Mesendoderm (in vitro differentiated cells): ENCODE data around the gene PSMA7.

Source experiments
- DNase-seq: peaks from one replicate; pipeline ENCODE4 v3.0.0; 2013
- H2AK5ac ChIP-seq: 2 replicates; pipeline ENCODE4 v1.6.1; 2013; ENCODE audit warnings: low read length, inconsistent platforms
- H2BK120ac ChIP-seq: 2 replicates; pipeline ENCODE4 v1.6.1; 2013; ENCODE audit warnings: low read depth, mild to moderate bottlenecking, low read length, moderate library complexity, mixed read lengths
- H2BK15ac ChIP-seq: replicated peaks from 2 replicates; pipeline ENCODE4 v1.6.1; 2013; ENCODE audit warnings: low read depth, mild to moderate bottlenecking, moderate library complexity
- H2BK5ac ChIP-seq: 2 replicates; pipeline ENCODE4 v1.6.1; 2013; ENCODE audit warnings: low read length, inconsistent platforms
- H3K18ac ChIP-seq: 2 replicates; pipeline ENCODE4 v1.6.1; 2013; ENCODE audit warnings: mild to moderate bottlenecking, low read length, mixed read lengths
- H3K23ac ChIP-seq: one replicate; pipeline ENCODE4 v1.6.1; 2013; ENCODE audit warnings: low read length
- H3K27ac ChIP-seq: 2 replicates; pipeline ENCODE4 v1.5.1; 2013; ENCODE audit warnings: low read depth, mild to moderate bottlenecking, inconsistent platforms, low read length, moderate library complexity
- H3K27me3 ChIP-seq: 2 replicates; pipeline ENCODE4 v1.6.1; 2013; ENCODE audit warnings: low read length, control low read depth, mild to moderate bottlenecking, inconsistent platforms; ENCODE audit not compliant: insufficient read depth, poor library complexity
- H3K36me3 ChIP-seq: 2 replicates; pipeline ENCODE4 v1.6.1; 2013; ENCODE audit warnings: low read length, inconsistent platforms; ENCODE audit not compliant: control insufficient read depth, insufficient read depth
- H3K4ac ChIP-seq: one replicate; pipeline ENCODE4 v1.6.1; 2013; ENCODE audit warnings: low read depth, mild to moderate bottlenecking, low read length, moderate library complexity
- H3K4me1 ChIP-seq: 2 replicates; pipeline ENCODE4 v1.6.1; 2013; ENCODE audit warnings: low read depth, low read length, inconsistent platforms; ENCODE audit not compliant: control insufficient read depth
- H3K4me2 ChIP-seq: 2 replicates; pipeline ENCODE4 v1.6.1; 2013; ENCODE audit warnings: low read length
- H3K4me3 ChIP-seq: 2 replicates; pipeline ENCODE4 v1.5.1; 2013; ENCODE audit warnings: mild to moderate bottlenecking, low read length
- H3K56ac ChIP-seq: one replicate; pipeline ENCODE4 v1.6.1; 2013; ENCODE audit warnings: low read length
- H3K79me1 ChIP-seq: 2 replicates; pipeline ENCODE4 v1.6.1; 2013; ENCODE audit warnings: low read length, inconsistent platforms
- H3K79me2 ChIP-seq: 2 replicates; pipeline ENCODE4 v1.6.1; 2013; ENCODE audit warnings: mild to moderate bottlenecking, low read length; ENCODE audit not compliant: control insufficient read depth, insufficient read depth
- H3K9ac ChIP-seq: 2 replicates; pipeline ENCODE4 v1.6.1; 2013; ENCODE audit warnings: low read length, inconsistent platforms
- H4K5ac ChIP-seq: one replicate; pipeline ENCODE4 v1.6.1; 2013; ENCODE audit warnings: low read length
- H4K8ac ChIP-seq: one replicate; pipeline ENCODE4 v1.6.1; 2013; ENCODE audit warnings: low read depth, mild to moderate bottlenecking, control low read depth, low read length, moderate library complexity
- WGBS: extraction: QIAGEN DNeasy Blood & Tissue Kit; methylation state at CpG from one replicate; pipeline ENCODE4 v1.1.7; 2013; ENCODE audit warnings: low lambda C conversion rate, missing lambda C conversion rate; ENCODE audit not compliant: insufficient coverage; ENCODE audit errors: extremely low coverage; 5-methylcytosine and 5-hydroxymethylcytosine counted together

The PSMA7 gene

GRCh38 chr20:62168890-62169435, 25.8 kb upstream of the PSMA7 start:
- Histone ChIP-seq H3K79me2 (no peaks in the 10 kb centered on the region), H4K8ac (no peak overlapping the region), H3K4ac (no peak overlapping the region), H3K23ac (no peak overlapping the region), H3K27ac (no peak overlapping the region), H3K79me1 (no peaks in the 10 kb centered on the region), H3K27me3 (no peaks in the 10 kb centered on the region), H3K9ac (no peak overlapping the region), H4K5ac (no peak overlapping the region), H3K4me2 (no peak overlapping the region), H3K56ac (no peak overlapping the region), H3K36me3 (peaks cover 8% of the 10 kb centered on the region), H2AK5ac (no peak overlapping the region), H2BK120ac (no peak overlapping the region), H2BK15ac (no peak overlapping the region), H2BK5ac (no peak overlapping the region), H3K4me3 (no peak overlapping the region), H3K18ac (no peak overlapping the region), H3K4me1 (no peaks in the 10 kb centered on the region)
- no CpG with 5 or more reads among the region's 23 CpGs for WGBS
- no peak for DNase-seq

- H3K23ac ChIP-seq, result no peak overlapping the region
- H3K4ac ChIP-seq, result no peak overlapping the region
- H3K79me1 ChIP-seq, result no peaks in the 10 kb centered on the region
- H4K8ac ChIP-seq, result no peak overlapping the region
- no peak overlapping the region for H3K18ac ChIP-seq
- no peak overlapping the region for H3K4me2 ChIP-seq
- H3K36me3 ChIP-seq, result peaks cover 8% of the 10 kb centered on the region
- H3K56ac ChIP-seq, result no peak overlapping the region
- H3K4me3 ChIP-seq, result no peak overlapping the region
- DNase-seq, result no peak
- no CpG with 5 or more reads among the region's 4 CpGs for WGBS
- H3K27ac ChIP-seq, result no peak overlapping the region
- H2BK120ac ChIP-seq, result no peak overlapping the region
- no peaks in the 10 kb centered on the region for H3K27me3 ChIP-seq
- H2AK5ac ChIP-seq, result no peak overlapping the region
- H3K4me1 ChIP-seq, result no peaks in the 10 kb centered on the region
- H2BK15ac ChIP-seq, result no peak overlapping the region
- H3K9ac ChIP-seq, result no peak overlapping the region
- H3K79me2 ChIP-seq, result no peaks in the 10 kb centered on the region
- H4K5ac ChIP-seq, result no peak overlapping the region
- no peak overlapping the region for H2BK5ac ChIP-seq
Measured at GRCh38 chr20:62168061-62168460, 24.9 kb upstream of the PSMA7 start.

GRCh38 chr20:62167474-62167873, 24.3 kb upstream of the PSMA7 start:
- no peak overlapping the region for H3K4me3 ChIP-seq
- no peak overlapping the region for H2AK5ac ChIP-seq
- no peak overlapping the region for H2BK120ac ChIP-seq
- no peak overlapping the region for H3K27ac ChIP-seq
- no peaks in the 10 kb centered on the region for H3K27me3 ChIP-seq
- H3K4me1 ChIP-seq, result no peaks in the 10 kb centered on the region
- no peak overlapping the region for H4K8ac ChIP-seq
- WGBS, result no CpG with 5 or more reads among the region's 6 CpGs
- H3K4ac ChIP-seq, result no peak overlapping the region
- no peak overlapping the region for H3K9ac ChIP-seq
- no peak overlapping the region for H2BK5ac ChIP-seq
- no peak overlapping the region for H3K23ac ChIP-seq
- DNase-seq, result no peak
- no peaks in the 10 kb centered on the region for H3K79me1 ChIP-seq
- H3K4me2 ChIP-seq, result no peak overlapping the region
- H3K36me3 ChIP-seq, result peaks cover 11% of the 10 kb centered on the region
- H4K5ac ChIP-seq, result no peak overlapping the region
- H3K56ac ChIP-seq, result no peak overlapping the region
- H3K18ac ChIP-seq, result no peak overlapping the region
- H2BK15ac ChIP-seq, result no peak overlapping the region
- H3K79me2 ChIP-seq, result no peaks in the 10 kb centered on the region

- Histone ChIP-seq H2AK5ac (no peak overlapping the region), H2BK120ac (no peak overlapping the region), H3K9ac (no peak overlapping the region), H3K23ac (no peak overlapping the region), H2BK5ac (no peak overlapping the region), H3K27me3 (no peaks in the 10 kb centered on the region), H4K5ac (no peak overlapping the region), H3K4me2 (no peak overlapping the region), H3K18ac (no peak overlapping the region), H3K79me2 (no peaks in the 10 kb centered on the region), H3K4ac (no peak overlapping the region), H2BK15ac (no peak overlapping the region), H3K27ac (no peak overlapping the region), H4K8ac (no peak overlapping the region), H3K4me3 (no peak overlapping the region), H3K4me1 (no peaks in the 10 kb centered on the region), H3K56ac (no peak overlapping the region), H3K79me1 (no peaks in the 10 kb centered on the region), H3K36me3 (peaks cover 12% of the 10 kb centered on the region)
- no CpG with 5 or more reads among the region's 25 CpGs for WGBS
- no peak for DNase-seq
Measured at GRCh38 chr20:62165762-62166399, 22.7 kb upstream of the PSMA7 start.

- Histone ChIP-seq H3K9ac (no peak overlapping the region), H4K5ac (no peak overlapping the region), H3K36me3 (peaks cover 12% of the 10 kb centered on the region), H3K4me1 (no peaks in the 10 kb centered on the region), H3K18ac (no peak overlapping the region), H3K79me1 (no peaks in the 10 kb centered on the region), H3K27ac (no peak overlapping the region), H2BK15ac (no peak overlapping the region), H2BK5ac (no peak overlapping the region), H3K23ac (no peak overlapping the region), H3K27me3 (no peaks in the 10 kb centered on the region), H4K8ac (no peak overlapping the region), H3K4me2 (no peak overlapping the region), H3K79me2 (no peaks in the 10 kb centered on the region), H3K4me3 (no peak overlapping the region), H3K4ac (no peak overlapping the region), H3K56ac (no peak overlapping the region), H2BK120ac (no peak overlapping the region), H2AK5ac (no peak overlapping the region)
- no CpG with 5 or more reads among the region's 41 CpGs for WGBS
- DNase-seq, result no peak
Measured at GRCh38 chr20:62164879-62165761, 21.9 kb upstream of the PSMA7 start.
